AG04450 (cell line): Measurements from ENCODE around the gene TSEN54. TPM values are rescaled to one million over a fixed set of nuclear protein-coding genes. Genes with fewer than 3 reads are reported as not detected.

Source experiments
- CTCF ChIA-PET: fragments of 300-600, 350-600 bp; formaldehyde crosslinking; extraction: SDS; loops from one replicate; lab custom pipeline; 2022; ENCODE audit warnings: antibody characterized with exemption, inconsistent platforms; lab: Charles Lee
- POLR2A ChIA-PET: fragments of 350-600 bp; formaldehyde crosslinking; extraction: SDS; loops from one replicate; lab custom pipeline; 2021; ENCODE audit warnings: antibody characterized with exemption, inconsistent platforms; lab: Yijun Ruan, JAX
- DNase-seq: peaks from one replicate; pipeline ENCODE4 v3.0.0-alpha.2; 2011; ENCODE audit warnings: low read depth, low spot score
- H3K27ac ChIP-seq: one replicate; pipeline ENCODE4 v1.5.1; 2012; ENCODE audit warnings: low read depth, low read length, control low read depth
- H3K27me3 ChIP-seq: one replicate; pipeline ENCODE4 v1.6.0; 2012; ENCODE audit warnings: low read length; ENCODE audit not compliant: control insufficient read depth, insufficient read depth
- H3K4me3 ChIP-seq: 2 replicates; pipeline ENCODE4 v1.5.1; 2011; ENCODE audit warnings: mild to moderate bottlenecking, low read depth, low read length, control low read depth
- H3K9me3 ChIP-seq: 2 replicates; pipeline ENCODE4 v1.5.1; 2012; ENCODE audit warnings: low read length; ENCODE audit not compliant: control insufficient read depth, insufficient read depth
- CTCF ChIP-seq: IDR thresholded peaks from 2 replicates; pipeline ENCODE4 v1.5.1; 2011; ENCODE audit warnings: low read depth, low read length, control low read depth, inconsistent platforms
- polyA plus RNA-seq: library from polyadenylated mRNA; depleted of rRNA; stranded (reverse); fragments of >200 nt; gene quantifications from 2 replicates; pipeline ENCODE4 v1.2.3, GENCODE V29; 2011

TSEN54 gene
- polyA plus RNA-seq, 1 experiment = 8.8 TPM

- ChIA-PET CTCF (no interaction called here), POLR2A (no interaction called here)
- Histone ChIP-seq H3K27me3 (no peaks in the 10 kb centered on the region), H3K27ac (no peak overlapping the region), H3K9me3 (no peaks in the 10 kb centered on the region; the same call in 1 of the 2 replicates), H3K4me3 (no peak overlapping the region)
- no peak for TF ChIP-seq CTCF
- DNase-seq = no peak
These were observed 9.4 kb upstream of the TSEN54 start for GRCh38 chr17:75506888-75507287.

- no peak for TF ChIP-seq CTCF
- no peak for DNase-seq
- H3K9me3 ChIP-seq = no peaks in the 10 kb centered on the region; the same call in 1 of the 2 replicates
- no peaks in the 10 kb centered on the region for H3K27me3 ChIP-seq
- ChIA-PET CTCF (no interaction called here), POLR2A (interaction anchor here (0.6 to 0.9 kb wide), 2 partner anchors 9 to 341 kb away, joined by 3 read pairs; no protein-coding TSS in a partner anchor)
- H3K27ac ChIP-seq = no peak overlapping the region
- H3K4me3 ChIP-seq = no peak overlapping the region
These were observed 8.3 kb upstream of the TSEN54 start for GRCh38 chr17:75507733-75508719.

DNA sequence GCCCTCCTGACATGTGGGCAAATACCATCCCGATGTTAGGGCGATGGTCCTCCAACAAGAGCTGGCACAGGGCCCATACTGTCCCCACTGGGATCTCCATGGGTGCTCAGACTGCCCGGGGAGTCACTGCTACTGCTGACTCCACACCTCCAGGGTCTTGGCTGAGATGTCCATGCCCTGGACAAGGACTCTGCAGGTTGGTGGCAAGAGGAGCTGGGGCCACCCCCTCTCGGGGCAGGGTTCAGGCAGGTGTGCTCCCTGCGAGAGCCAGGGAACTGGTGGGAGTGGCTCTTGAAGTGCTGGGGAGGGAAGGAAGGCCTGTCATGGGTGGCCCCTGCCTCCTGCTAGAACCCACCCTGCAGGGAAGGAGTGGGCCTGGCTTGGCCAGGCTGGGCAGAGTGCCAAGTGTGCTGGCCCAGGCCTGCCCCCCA lies 7.4 kb upstream of the TSEN54 start:
- Histone ChIP-seq H3K4me3 (no peak overlapping the region), H3K9me3 (no peaks in the 10 kb centered on the region; the same call in 1 of the 2 replicates), H3K27ac (no peak overlapping the region), H3K27me3 (no peaks in the 10 kb centered on the region)
- ChIA-PET CTCF (no interaction called here), POLR2A (interaction anchor here (0.6 to 0.9 kb wide), 2 partner anchors 10 to 340 kb away, joined by 3 read pairs; no protein-coding TSS in a partner anchor)
- no peak for DNase-seq
- no peak for TF ChIP-seq CTCF

- no peak overlapping the region for H3K4me3 ChIP-seq
- DNase-seq = no peak
- no peak for TF ChIP-seq CTCF
- H3K9me3 ChIP-seq = no peaks in the 10 kb centered on the region; the same call in 1 of the 2 replicates
- H3K27me3 ChIP-seq = no peaks in the 10 kb centered on the region
- ChIA-PET POLR2A (no interaction called here), CTCF (no interaction called here)
- no peak overlapping the region for H3K27ac ChIP-seq
These were observed 6.6 kb upstream of the TSEN54 start for GRCh38 chr17:75509528-75510258.
